ENCODE data around the gene CKAP4.

Gene CKAP4

GRCh38 chr12:106282457-106283097 is 34.8 kb upstream of the CKAP4 start:
- H3K4me3 ChIP-seq (replicated peaks; ENCODE audit: low read depth, low read length): no peak overlapping the region
- TF ChIP-seq CTCF (IDR thresholded peaks at IDR 0.05; ENCODE audit: low read depth, low read length, missing control alignments): peak; percentile 64
- DNase-seq (ENCODE audit: extremely low read depth, low read depth): no peak

DNA sequence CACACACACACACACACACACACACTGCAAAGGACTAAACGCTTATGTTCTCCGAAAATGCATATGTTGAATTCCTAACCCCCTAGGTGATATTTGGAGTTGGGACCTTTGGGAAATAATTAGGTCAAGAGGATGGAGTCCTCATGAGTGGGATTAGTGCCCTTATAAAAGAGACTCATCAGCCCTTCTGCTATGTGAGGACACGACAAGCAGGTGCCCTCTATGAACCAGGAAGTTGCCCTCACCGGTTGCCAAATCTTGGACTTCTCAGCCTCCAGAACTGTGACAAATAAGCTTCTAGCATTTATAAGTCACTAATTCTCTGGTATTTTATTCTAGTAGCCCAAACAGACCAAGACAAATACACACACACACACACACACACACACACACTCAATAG is 34.0 kb upstream of the CKAP4 start:
- TF ChIP-seq CTCF (IDR thresholded peaks at IDR 0.05; ENCODE audit: low read depth, low read length, missing control alignments): no peak
- DNase-seq (ENCODE audit: extremely low read depth, low read depth): no peak
- H3K4me3 ChIP-seq (replicated peaks; ENCODE audit: low read depth, low read length): no peak overlapping the region

- H3K4me3 ChIP-seq (replicated peaks; ENCODE audit: low read depth, low read length): no peak overlapping the region
- no peak for DNase-seq (ENCODE audit: extremely low read depth, low read depth)
- no peak for TF ChIP-seq CTCF (IDR thresholded peaks at IDR 0.05; ENCODE audit: low read depth, low read length, missing control alignments)
These were observed 33.4 kb upstream of the CKAP4 start for GRCh38 chr12:106281056-106281782.

DNA sequence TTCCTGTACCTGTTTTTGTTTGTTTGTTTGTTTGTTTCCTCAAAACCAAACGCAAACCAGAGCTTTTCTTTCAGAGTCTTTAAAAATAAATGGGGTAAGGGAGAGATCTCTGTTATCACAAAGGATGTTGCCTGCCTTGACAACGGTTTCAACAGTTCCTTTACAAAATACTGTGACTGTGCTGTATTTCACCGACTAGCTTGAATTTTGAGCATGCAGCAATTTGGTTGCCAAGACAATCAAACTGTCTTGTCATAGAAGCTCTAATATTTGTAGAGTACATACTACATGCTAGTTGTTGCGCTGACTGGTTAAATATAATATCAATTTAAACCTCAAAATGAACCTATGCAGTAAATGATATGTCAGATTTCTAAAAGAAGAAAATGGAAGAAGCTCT is 32.3 kb upstream of the CKAP4 start:
- TF ChIP-seq CTCF (IDR thresholded peaks at IDR 0.05; ENCODE audit: low read depth, low read length, missing control alignments): no peak
- H3K4me3 ChIP-seq (replicated peaks; ENCODE audit: low read depth, low read length): no peak overlapping the region
- DNase-seq (ENCODE audit: extremely low read depth, low read depth): no peak

DNA sequence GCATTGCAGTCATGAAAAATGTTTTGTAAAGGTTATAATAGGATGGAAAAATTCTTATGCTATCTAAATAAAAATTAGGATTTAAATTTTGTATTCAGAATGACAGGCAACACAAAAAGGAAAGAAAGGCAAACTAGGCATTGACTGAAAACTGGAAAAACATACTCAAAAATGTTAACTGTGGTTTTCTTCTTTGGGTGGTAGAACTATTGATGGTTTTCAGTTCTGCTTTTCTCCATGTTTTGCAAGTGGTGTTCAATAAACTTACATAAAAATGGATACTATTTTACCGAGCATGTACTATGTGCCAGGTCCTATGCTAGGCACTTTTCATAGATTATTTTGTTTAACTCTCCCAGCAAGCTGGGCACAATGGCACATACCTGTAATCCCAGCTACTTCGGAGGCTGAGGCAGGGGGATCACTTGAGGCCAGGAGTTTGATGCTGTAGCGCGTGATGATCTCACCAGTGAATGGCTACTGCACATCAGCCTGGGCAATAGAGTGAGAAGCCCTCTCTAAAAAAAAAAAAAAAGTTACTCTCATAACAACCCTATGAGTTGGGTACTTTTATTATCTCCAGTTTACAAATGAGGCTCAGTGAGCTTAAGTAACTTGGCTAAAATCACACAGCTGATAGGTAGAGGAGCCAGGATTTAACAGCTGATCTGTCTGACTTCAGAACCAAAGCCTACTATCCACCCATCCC is 28.4 kb upstream of the CKAP4 start:
- TF ChIP-seq CTCF (IDR thresholded peaks at IDR 0.05; ENCODE audit: low read depth, low read length, missing control alignments): no peak
- no peak overlapping the region for H3K4me3 ChIP-seq (replicated peaks; ENCODE audit: low read depth, low read length)
- no peak for DNase-seq (ENCODE audit: extremely low read depth, low read depth)

DNA sequence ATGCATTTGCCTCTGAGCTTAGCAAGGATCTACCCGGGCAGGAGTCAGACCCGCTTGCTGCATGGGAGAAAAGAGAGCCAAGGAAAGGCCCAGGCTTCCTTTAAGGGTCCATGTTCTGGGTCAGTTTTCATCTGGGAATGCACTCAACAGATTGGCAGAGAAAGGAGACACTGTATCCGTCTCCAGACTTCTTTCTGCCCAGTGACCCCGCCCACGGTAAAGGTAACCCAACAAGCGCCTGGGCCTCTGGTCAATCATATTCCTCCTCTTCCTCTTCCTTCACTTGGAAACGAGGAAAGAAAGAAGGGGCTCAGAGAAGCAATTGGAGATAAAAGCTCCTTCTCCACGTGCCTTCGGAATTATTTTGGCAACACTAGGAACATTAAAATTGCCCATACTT is 27.6 kb upstream of the CKAP4 start:
- no peak overlapping the region for H3K4me3 ChIP-seq (replicated peaks; ENCODE audit: low read depth, low read length)
- TF ChIP-seq CTCF (IDR thresholded peaks at IDR 0.05; ENCODE audit: low read depth, low read length, missing control alignments): no peak
- DNase-seq (ENCODE audit: extremely low read depth, low read depth): no peak

All from HFF-Myc (cell line).